Measurements from ENCODE around the gene CDC42SE2.
"Not testable (repeated sequence)": the region's sequence is repeated elsewhere in the genome, so short reads cannot be mapped to it uniquely, and the experiment has no call there.

The CDC42SE2 gene

DNA sequence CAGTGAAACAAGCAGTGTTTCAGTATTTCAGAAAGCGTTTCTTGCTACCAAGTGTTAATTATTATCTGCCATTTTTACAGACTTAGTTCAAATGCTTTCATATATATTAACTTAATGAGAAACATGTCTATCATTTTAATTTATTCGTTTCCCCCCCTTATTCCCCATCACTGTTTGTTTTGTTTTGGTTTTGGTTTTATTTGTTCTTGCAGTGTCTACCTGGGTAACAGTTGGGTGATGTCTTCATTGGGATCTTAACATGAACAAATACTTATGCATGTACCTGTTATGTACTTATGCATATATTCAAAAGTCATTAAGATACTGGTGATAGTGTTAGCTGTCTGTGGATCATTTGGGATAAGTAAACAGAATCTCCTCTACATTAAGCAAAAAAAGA, 108.0 kb downstream of the CDC42SE2 start:
- DNase-seq = no peak

DNA sequence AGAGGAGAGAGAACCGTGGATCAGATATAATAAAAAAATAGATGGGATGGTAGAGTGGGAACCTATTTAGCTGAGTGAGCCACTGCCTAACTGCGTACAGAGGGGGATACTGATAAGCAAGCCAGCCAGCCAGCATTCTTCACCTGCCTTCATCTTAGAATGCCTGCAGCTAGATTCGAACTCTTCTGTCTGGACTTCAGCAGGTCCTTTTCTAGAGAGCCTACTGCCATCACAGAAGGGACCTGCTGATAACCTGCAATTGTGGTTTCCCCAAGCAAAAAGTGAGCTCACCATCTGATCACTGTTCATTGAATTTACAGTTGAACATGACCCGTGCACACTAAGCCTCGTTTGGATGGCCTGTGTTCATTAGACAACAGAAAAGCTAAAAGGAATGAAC, 109.4 kb downstream of the CDC42SE2 start:
- DNase-seq = no peak

DNA sequence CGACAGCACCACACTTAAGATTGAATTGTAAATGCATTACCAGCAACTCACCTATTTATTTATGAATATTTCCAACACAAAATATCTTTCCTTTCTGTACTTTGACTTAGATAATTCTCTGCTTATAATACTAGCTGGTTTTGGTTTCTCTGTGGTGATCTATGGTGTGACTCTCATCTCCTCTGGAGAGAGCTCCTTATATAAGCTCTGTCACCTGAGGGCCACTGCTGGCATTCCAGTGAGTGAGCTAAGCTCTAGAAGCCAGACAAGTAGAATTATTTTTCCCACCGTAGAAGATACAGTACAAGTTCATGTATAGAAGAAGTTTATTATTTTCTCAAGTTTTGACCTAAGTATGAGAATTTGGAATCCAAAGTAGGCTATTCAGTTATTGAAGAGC, 111.5 kb downstream of the CDC42SE2 start:
- no peak for DNase-seq

DNA sequence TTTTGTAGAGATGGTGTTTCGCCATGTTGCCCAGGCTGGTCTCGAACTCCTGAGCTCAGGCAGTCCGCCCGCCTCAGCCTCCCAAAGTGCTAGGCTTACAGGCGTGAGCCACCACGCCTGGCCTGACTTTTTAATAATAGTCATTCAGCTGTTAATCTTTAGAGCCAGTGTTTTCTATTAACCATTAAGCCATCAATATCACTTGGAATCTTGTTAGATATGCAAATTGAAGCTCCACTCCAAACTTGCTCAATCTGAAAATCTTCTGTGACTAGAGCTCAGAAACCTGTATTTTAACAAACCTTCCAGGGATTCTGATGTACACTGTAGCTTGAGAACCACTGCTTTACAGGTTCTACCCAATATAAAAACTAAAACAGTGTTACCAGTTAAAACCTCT, 113.5 kb downstream of the CDC42SE2 start:
- DNase-seq = no peak

DNA sequence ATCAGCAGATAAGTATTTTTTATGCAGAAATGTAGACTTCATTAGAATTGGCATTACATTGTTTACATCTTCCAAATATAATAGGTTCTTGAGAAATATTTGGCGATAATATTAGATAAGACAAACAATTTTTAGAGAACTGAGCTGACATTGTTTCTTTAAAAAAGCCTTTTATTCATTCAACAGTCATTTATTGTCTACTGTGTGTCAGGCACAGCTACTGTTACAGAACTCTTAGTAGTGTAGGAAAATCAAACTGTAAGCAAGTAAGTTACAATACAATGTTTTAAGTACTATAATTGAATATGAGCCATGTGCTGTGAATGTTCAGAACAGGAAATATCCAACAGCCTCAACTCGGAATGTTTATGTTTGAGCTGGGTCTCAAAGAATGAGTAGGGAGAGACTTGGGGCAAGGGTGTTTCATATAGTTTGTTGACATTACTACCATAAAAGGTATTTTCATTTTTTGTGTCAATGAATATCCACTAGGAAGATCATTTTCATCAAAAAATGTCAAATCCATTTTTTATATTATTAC, 114.0 kb downstream of the CDC42SE2 start:
- DNase-seq = no peak

DNA sequence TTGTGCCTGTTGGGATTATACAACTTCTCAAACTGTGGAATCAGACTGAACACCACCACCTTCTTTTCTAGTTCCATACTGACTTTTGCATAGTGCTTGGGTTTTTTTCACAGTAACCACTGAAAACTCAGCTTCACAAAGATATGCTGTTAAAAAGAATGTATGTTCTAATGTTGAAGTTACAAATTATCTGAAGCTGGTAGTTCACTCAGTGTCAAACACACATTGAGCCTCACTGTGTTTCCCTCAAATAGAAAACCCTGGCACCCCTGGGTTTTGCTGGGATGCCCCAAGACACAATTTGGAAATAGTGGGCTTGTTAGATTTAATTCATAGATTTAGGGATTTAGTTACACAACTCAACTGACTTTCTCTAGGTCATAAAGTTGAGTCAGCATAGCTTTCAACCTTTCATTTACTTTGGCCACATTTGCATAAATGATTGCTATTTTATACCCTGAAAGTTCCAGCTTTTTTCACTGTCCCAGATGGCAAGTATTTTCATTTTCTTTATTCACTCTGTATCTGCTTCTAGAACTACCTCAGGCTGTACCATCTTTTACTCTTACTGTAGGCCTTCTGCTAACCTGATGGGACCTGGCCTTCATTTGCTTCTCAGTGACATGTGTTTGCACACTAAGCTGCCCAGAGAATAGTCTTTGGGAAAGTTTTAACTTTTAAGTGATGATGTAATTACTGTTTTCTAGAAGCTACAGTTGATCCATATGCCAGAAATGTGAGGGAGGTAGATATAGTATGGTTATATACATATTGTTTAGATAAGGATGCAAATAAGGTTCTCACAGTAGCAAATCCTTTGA, 115.1 kb downstream of the CDC42SE2 start:
- no peak for DNase-seq

DNA sequence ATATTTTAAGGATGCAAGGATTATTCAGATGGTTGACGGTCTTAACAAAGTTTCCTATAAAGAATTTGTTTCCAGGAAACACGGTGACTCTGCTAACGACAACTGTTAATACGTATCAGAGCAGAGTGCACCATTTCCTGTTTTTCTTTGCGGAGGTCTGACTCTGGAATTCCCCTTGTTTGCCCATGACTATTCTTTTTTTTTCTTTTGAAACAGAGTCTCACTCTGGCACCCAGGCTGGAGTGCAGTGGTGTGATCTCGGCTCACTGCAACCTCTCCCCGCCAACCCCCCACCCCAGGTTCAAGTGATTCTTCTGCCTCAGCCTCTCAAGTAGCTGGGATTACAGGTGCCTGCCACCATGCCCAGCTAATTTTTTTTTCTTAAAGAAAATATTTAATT, 115.9 kb downstream of the CDC42SE2 start:
- DNase-seq = no peak

DNA sequence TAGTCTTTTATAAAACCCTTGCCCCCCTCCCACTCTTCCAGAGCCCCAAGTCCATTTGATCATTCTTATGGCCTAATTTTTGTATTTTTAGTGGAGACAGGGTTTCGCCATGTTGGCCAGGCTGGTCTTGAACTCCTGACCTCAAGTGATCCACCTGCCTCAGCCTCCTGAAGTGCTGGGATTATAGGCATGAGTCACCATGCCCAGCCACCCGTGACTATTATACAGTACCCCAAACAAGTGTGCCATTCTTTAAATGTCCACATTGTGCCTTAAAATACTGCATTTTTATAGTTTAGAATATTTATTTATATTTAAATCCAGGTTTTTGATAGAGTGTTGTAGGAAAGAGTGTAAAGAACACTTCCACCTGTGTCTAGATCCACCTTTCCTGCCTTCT, 116.4 kb downstream of the CDC42SE2 start:
- DNase-seq = not testable (repeated sequence)

DNA sequence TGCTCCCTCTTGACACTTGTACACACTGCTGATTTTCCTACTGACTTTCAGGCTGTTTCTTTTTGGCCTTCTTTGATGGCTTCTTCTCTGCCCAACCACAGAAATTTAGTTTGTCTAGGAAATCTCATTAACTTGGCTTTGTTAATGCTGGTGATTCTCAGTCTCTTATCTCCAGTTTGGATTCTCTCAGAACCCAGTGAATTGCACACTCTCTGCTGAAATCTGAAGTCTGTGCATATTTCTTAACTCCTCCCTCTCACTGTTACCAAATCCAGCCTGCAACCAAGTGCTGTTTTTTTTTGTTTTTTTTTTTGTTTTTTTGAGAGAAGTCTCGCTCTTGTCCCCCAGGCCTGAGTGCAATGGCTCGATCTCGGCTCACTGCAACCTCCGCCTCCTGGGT, 117.2 kb downstream of the CDC42SE2 start:
- DNase-seq = no peak

DNA sequence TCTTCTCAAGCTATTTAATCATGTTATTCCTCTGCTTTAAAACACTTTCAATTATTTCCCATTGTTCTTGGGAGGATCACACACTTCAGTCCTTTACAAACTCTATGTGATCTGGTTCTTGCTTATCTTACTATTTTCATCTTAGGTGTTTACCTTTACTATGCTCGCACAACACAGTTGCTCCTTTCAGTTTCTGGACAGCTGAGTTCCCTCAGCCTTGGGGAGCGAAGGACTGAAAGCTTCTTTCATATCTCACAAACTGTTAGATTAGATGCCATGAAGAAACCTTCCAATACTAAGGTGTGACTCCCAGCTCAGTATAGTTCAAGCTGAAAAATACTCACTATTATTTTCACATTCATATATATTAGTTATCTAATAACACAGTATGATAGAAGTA, 117.9 kb downstream of the CDC42SE2 start:
- no peak for DNase-seq

DNA sequence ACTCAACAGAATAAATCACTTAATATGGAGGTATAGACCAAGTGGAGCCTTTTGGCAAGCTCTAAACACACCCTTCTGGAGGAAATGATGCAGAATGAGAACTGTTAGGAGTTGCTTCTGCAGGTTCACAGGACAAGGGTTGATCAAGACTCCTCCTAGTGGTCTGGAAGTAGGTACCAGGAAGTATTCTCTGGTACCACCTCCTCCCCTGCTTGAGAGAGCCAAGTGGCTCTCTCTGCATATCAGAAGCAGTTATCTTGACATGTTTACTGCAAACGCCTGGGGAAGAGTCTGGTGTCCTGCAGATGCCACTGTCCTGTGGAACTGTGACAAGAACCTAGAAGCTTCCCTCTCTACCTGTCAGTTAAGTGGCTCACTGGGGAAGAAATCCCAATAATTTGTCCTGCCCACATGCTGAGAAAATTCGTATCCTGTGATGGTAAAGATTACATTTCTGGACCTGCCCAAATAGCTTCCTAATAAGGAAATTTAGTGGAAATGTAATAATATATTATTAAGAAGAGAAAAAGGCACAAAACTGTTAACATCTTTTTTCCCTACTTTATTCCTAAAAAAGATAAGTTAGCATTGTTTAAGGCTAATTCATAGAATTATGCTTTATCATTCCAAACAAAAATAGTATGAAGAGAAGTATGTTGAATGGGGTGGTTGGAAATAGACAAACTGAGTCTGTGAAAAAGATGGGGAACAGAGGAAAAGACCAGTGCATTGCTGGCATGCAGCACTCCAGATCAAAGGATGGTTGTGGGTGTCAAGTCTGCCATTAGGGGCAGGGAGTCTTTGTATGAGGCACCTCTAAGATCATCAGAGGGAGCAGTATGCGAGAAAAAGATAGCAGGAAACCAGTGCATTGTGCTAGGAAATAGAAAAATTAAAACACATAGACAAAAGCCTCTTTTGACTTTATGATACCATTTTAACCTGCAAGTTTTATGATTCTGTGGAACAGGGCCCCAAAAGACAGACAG, 118.8 kb downstream of the CDC42SE2 start:
- no peak for DNase-seq

DNA sequence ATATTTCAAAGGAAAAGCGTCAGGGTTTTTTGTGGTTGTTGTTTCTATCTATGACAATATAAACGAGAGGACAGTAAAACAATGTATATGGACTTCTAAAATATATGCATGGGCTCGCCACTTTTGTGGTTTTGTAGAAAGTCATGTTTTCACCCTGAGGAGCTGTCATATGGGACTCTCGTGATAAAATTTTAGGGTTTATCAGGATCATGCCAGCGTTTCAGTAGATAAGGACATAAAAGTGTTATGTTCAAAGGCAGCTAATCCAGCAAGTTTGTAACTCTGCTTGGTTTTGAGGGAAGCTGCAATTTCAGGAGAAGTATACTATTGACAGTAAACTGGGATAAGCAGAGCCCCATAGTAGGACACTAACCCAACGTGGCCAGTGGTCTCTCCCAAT, 120.3 kb downstream of the CDC42SE2 start:
- DNase-seq = no peak

DNA sequence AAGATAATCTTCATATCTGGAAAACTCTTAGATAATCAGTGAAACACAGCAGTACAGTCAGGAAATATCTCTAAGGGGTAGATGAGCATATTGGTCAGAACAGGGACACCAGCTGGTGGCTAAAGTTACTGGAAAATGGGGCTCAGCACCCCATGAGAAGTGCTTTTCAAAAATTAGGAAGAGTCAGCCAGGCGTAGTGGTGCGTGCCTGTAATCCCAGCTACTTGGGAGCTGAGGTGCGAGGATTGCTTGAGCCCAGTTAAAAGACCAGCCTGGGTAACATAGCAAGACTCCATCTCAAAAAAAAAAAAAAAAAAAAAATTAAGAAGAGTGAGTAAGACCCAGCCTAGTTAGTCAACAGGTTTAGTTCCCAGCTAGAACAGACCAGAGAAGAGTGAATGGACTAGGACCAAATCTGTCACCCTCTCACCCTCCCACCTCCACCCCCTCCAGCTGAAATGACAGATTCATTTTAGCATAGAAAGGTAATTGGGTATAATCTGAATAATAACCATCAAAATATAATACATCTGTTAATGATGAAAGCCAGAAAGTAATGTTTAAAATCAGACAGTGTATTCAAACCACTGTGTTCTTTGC, 120.9 kb downstream of the CDC42SE2 start:
- DNase-seq = no peak

DNA sequence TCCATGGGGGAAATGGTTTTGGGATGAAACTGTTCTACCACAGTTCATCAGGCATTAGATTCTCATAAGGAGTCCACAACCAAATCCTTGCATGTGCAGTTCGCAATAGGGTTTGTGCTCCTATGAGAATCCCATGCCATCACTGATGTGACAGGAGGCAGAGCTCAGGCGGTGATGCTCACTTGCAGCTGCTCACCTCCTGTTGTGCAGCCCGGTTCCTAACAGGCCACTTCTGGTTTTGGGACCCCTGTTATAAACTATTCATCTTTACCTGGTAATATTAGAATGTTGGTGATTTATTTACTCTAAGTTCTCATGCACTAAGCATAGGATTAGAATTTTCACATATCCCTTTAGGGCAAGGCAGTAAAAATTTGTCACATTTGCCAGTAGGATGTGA, 122.3 kb downstream of the CDC42SE2 start:
- no peak for DNase-seq

DNA sequence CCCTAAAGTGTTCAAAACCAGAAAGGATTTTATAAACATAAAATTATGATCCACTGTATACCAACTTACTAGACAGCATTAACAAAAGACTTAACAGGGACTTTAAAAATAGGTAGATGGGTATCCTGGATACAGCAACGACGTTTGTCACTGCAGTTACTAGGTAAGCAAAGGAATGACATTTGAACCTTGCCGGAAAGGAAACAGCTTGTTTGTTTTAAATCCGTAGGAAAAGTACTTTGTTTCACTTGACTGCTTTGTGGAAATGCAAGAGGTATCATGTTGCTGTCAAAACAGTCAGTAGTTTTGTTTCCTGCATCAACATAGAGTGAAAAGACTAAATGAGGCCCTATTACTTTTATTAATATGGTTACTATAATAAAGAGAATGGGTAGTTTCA, 122.9 kb downstream of the CDC42SE2 start:
- no peak for DNase-seq

DNA sequence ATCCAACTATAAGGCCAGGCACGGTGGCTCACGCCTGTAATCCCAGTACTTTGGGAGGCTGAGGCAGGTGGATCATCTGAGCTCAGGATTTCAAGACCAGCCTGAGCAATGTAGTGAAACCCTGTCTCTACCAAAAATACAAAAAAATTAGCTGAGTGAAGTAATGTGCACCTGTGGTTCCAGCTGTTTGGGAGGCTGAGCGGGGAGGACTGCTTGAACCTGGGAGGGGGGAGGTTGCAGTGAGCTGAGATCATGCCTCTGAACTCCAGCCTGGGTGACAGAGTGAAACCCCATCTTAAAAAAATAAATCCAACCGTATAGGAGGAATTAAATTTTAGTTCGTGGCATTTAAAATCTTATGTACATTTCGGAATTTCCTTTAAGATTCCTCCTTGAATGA, 123.4 kb downstream of the CDC42SE2 start:
- DNase-seq = no peak

DNA sequence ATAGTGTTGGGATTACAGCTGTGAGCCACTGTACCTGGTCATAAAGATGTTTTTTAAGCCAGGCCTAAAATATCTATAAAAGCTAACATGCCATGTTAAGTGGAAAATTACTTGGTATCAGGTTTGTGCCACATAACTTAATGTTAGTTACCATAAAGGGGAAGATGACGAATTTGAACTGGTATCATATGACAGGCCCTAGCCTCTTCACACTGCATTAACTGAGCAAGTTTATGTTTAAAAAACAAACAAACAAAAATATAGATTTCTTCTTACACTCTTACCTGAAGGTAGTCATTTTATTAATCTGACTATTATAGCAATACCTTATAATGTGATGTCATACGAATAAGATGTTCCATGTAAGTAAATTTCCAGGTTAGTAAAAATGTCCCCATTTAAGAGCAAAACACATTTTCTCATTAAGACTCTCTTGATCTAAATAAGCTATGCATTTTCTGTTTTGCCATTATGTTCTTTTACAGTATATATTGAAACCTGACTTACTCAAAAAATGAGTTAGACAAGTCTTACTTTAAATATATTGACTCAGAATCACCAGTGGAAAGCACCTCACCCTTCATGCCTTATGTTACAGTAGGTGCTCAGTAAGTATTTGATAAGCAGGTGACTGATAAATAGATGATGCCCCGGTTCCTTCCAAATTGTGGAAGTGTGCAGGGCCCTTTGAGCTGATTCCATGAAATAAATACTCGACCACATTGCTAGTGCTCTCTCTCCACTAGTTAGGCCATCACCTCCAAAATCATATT, 125.4 kb downstream of the CDC42SE2 start:
- no peak for DNase-seq

DNA sequence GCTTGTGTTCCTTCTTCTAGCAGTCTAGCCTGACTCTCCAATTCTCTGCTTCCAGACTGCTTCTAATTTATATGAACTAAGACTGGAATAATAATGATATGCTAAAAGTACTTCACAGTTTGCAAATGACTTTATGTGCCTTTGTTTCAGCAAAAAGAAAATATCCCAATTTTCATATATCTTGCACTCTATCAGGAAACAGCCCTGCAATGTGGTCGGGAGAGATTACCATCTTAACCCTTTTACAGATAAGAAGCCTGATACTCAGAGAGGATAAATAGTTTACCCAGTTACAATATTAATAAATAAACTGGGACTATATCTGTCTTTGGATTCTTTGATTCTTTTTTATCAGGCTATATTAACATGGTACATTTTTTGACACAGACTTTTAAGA, 126.0 kb downstream of the CDC42SE2 start:
- no peak for DNase-seq

DNA sequence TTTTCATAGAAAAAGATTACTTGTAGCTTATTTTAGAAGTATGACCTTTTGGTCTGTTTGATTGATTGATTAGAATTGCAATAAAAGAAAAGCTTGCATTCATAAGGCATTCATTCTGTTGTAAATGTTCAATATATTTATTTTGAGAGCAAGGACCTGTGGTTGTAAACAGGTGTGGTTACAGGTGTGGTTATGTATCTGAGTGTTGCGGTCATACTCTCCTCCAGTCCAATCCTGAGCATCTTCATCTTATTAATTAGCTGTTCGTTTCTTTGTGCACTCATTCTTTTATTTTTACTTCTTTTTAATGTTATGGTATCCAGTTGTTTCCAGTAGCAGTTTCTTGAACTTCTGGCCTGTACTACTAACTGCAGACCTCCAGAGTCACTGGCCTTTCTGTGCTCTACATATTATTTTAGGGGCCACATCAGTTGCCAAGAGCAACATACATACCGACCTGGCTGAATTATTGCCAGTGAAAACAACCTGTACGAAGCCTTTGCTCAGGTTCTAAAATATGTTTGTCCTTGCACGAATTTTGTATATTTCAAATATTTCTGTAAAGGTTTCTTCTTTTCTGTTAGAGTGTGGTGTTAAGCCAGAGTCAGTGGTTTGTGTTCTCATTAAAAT, 128.7 kb downstream of the CDC42SE2 start:
- DNase-seq = no peak

DNA sequence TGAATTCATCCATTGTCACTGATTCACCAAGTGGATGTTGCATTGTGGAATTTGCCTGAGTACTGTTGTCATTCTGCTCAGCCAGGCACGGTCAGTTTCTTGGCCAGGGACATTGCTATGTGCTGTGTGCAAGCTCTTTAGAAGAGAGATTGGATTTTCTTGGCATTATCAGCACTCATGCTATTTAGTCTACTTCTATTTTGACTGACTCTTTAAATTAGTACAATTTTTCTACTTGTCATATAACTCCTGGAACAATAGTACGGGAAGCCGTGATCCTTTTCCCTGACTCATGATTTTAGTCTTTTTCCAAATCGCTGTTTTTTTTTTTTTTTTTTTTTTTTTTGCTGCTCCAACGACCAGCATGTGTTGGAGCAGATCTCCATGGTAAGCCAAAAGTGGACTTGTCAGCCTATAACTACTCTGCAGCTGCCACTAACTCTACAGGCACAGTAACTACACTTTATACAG, 129.7 kb downstream of the CDC42SE2 start:
- no peak for DNase-seq

DNA sequence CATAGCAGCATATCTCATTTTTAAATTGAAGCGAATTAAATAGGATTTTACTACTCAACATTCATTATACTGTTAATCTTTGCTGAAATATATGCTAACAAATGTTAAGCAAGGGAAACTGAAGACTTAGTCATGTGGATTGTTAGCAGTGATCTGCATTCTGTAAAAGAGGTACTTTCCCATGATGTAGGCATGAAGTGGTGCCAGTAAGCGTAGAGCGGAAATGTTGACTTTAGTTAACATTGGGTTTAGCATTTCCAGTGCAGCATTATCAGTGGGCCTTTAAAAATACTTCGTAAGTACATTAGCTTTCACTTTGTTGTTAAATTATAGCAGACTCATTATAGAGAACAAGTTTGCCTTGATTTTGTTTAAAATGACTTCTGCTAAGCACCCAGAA, 130.3 kb downstream of the CDC42SE2 start:
- no peak for DNase-seq

DNA sequence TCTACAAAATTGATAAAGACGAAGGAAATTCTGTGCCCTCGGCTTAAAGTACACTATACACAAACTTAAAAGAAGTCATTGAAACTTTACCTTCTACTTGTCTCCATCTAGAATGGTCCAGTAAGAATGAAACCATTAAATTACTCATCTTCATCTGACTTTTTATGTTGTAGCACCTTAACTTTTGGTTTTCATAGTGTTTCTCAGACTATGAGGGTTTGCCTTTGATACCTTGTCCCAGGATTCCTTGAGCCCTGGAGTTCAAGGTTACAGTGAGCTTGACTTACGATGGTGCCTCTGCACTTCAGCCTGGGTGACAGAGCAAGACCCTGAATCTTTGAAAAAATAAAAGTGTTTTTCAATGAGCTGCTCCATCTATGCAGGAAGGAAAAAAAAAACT, 132.2 kb downstream of the CDC42SE2 start:
- no peak for DNase-seq
